Thymus (tissue), 11 donors: ENCODE results near the gene SMAD1. TPM values are rescaled to one million over a fixed set of nuclear protein-coding genes. Genes with fewer than 3 reads are reported as not detected.

Source experiments
- DNase-seq, 9 donors: peaks; one replicate each; pipeline ENCODE4 v3.0.0-alpha.2; 2013; ENCODE audit warnings: low spot score in 9 of 9, low read depth in 6 of 9, missing footprints in 1 of 9
- H3K27ac ChIP-seq, 2 donors: one replicate each; pipeline ENCODE4 v1.5.1; 2013; ENCODE audit warnings: control low read depth in 1 of 2, low read depth in 1 of 2, low read length in 1 of 2, mild to moderate bottlenecking in 1 of 2, moderate library complexity in 1 of 2
- H3K27me3 ChIP-seq, 2 donors: one replicate each; pipeline ENCODE4 v1.5.1; 2013; ENCODE audit warnings: low read length in 1 of 2; ENCODE audit not compliant: control insufficient read depth in 2 of 2, insufficient read depth in 1 of 2
- H3K36me3 ChIP-seq, 2 donors: one replicate each; pipeline ENCODE4 v1.5.1; 2013; ENCODE audit warnings: low read length in 1 of 2, mild to moderate bottlenecking in 1 of 2, moderate library complexity in 1 of 2; ENCODE audit not compliant: control insufficient read depth in 2 of 2, insufficient read depth in 2 of 2
- H3K4me1 ChIP-seq, 2 donors: one replicate each; pipeline ENCODE4 v1.5.1; 2013; ENCODE audit warnings: low read length in 2 of 2; ENCODE audit not compliant: control insufficient read depth in 2 of 2, insufficient read depth in 2 of 2
- H3K4me3 ChIP-seq, 2 donors: one replicate each; pipeline ENCODE4 v1.5.1; 2013; ENCODE audit warnings: low read length in 2 of 2, control low read depth in 1 of 2, mild to moderate bottlenecking in 1 of 2
- H3K9me3 ChIP-seq, 2 donors: one replicate each; pipeline ENCODE4 v1.5.1; 2013; ENCODE audit warnings: low read length in 1 of 2, mild to moderate bottlenecking in 1 of 2; ENCODE audit not compliant: control insufficient read depth in 2 of 2, insufficient read depth in 1 of 2
- WGBS: extraction: QIAGEN DNeasy Blood & Tissue Kit; methylation state at CpG from one replicate; pipeline ENCODE4 v1.1.7; 2013; 5-methylcytosine and 5-hydroxymethylcytosine counted together
- polyA plus RNA-seq: library from polyadenylated mRNA; stranded (reverse); fragments of 200-250 nt; gene quantifications from one replicate; pipeline ENCODE4 v1.2.3, GENCODE V29; 2013
- total RNA-seq: library from RNA; stranded (reverse); fragments of 120-200 nt; gene quantifications from one replicate; pipeline ENCODE4 v1.2.4, GENCODE V29; 2013
- donor health status: healthy.

SMAD1 gene
- total and polyA plus RNA-seq, 2 donors, result 6.8 to 23.5 TPM

DNA sequence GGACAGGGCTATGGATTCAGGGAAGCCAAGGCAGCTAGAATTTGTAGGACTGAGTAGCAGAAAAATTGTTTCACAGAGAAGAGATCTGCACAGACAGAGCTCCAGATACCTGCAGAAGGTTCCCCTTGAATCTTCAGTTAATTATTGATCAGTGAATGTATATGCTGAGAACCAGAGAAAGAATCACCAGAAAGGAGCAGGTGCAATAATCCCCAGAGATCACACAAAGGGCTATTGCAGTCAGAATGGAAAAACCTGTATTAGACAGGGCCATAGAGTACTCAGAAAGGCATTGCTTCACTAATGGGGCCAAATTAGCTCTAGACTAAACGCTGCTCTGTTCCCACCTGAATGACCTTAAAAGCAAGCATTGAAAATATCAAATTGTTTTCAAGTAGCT, 35.5 kb upstream of the SMAD1 start:
- H3K36me3 ChIP-seq, result no peaks in the 10 kb centered on the region
- no peak overlapping the region for H3K4me3 ChIP-seq
- no peaks in the 10 kb centered on the region for H3K27me3 ChIP-seq
- no peak overlapping the region for H3K27ac ChIP-seq
- no peaks in the 10 kb centered on the region for H3K4me1 ChIP-seq
- no peak for DNase-seq
- no peaks in the 10 kb centered on the region for H3K9me3 ChIP-seq
- WGBS, result 99% methylated on average over 1 of the region's 1 CpG

- Histone ChIP-seq H3K9me3 (no peaks in the 10 kb centered on the region), H3K4me1 (no peaks in the 10 kb centered on the region), H3K4me3 (no peak overlapping the region), H3K27me3 (no peaks in the 10 kb centered on the region), H3K27ac (no peak overlapping the region), H3K36me3 (no peaks in the 10 kb centered on the region)
- WGBS, result 96% methylated on average over 1 of the region's 1 CpG
- DNase-seq, result no peak
These were observed 29.8 kb upstream of the SMAD1 start for GRCh38 chr4:145451895-145452294.

GRCh38 chr4:145452447-145453162, 29.0 kb upstream of the SMAD1 start:
- H3K36me3 ChIP-seq, result no peaks in the 10 kb centered on the region
- 99% methylated on average over 5 of the region's 5 CpGs for WGBS
- H3K4me1 ChIP-seq, result no peaks in the 10 kb centered on the region
- H3K9me3 ChIP-seq, result no peaks in the 10 kb centered on the region
- no peak for DNase-seq
- H3K27ac ChIP-seq, result no peak overlapping the region
- H3K27me3 ChIP-seq, result no peaks in the 10 kb centered on the region
- no peak overlapping the region for H3K4me3 ChIP-seq

DNA sequence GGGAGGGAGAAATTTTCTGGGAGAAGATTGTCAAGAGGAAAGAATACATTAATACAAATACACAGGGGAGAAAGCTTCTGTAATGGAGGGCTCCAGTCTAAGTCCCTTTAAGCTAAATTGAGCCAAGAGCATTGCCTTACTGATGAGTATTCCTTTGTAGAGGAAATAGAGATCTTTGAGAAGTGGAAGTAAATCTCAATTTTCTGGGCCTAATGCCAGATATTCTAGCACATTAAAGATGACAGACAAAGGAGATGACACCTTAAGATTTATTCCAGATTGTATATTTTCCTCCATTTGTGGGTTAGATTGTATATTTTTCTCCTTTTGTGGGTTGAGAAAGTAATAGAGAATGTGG, 28.5 kb upstream of the SMAD1 start:
- Histone ChIP-seq H3K9me3 (no peaks in the 10 kb centered on the region), H3K27ac (no peak overlapping the region), H3K36me3 (no peaks in the 10 kb centered on the region), H3K4me1 (no peaks in the 10 kb centered on the region), H3K27me3 (no peaks in the 10 kb centered on the region), H3K4me3 (no peak overlapping the region)
- no peak for DNase-seq

GRCh38 chr4:145473203-145473602, 8.4 kb upstream of the SMAD1 start:
- no peak overlapping the region for H3K4me3 ChIP-seq
- H3K4me1 ChIP-seq, result no peaks in the 10 kb centered on the region
- H3K27me3 ChIP-seq, result no peaks in the 10 kb centered on the region
- WGBS, result 92% methylated on average over 4 of the region's 4 CpGs
- H3K27ac ChIP-seq, result no peak overlapping the region
- DNase-seq, result no peak
- H3K36me3 ChIP-seq, result no peaks in the 10 kb centered on the region
- peaks cover 3 to 9% of the 10 kb centered on the region in 2 donors for H3K9me3 ChIP-seq

DNA sequence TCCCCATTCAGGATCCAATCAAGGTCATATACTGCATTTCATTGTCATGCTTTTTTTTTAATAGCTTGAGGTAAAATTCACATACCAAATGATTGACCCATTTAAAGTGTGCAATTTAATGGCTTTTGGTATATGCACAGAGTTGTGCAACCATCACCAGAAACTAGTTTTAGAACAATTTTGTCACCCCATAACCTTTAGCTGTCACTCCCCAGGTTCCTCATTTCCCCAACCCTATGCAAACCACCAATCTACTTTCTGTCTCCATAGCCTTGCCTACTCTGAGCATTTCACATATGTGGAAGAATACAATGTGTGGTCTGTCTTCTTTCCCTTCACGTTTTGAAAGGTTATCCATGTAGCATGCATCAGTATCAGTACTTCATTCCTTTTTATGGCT, 1.4 kb upstream of the SMAD1 start:
- Histone ChIP-seq H3K9me3 (no peaks in the 10 kb centered on the region), H3K4me1 (peaks cover 0 to 14% of the 10 kb centered on the region in 2 donors), H3K4me3 (no peak overlapping the region), H3K36me3 (no peaks in the 10 kb centered on the region), H3K27me3 (no peaks in the 10 kb centered on the region), H3K27ac (no peak overlapping the region)
- 28% methylated on average over 1 of the region's 1 CpG for WGBS
- DNase-seq, result no peak

- H3K27me3 ChIP-seq, result no peaks in the 10 kb centered on the region
- peak overlapping the region; percentile 97 to 98 for H3K27ac ChIP-seq
- peaks cover 0 to 15% of the 10 kb centered on the region in 2 donors for H3K4me1 ChIP-seq
- H3K36me3 ChIP-seq, result no peaks in the 10 kb centered on the region
- under 1% methylated on average over 42 of the region's 42 CpGs for WGBS
- H3K9me3 ChIP-seq, result no peaks in the 10 kb centered on the region
- peak in 1 of 9 donors; percentile 16 for DNase-seq
- peak overlapping the region; percentile 71 to 96 for H3K4me3 ChIP-seq
These were observed 222 bp downstream of the SMAD1 start for GRCh38 chr4:145481942-145482208.

GRCh38 chr4:145482209-145483037, 770 bp downstream of the SMAD1 start:
- Histone ChIP-seq H3K36me3 (no peaks in the 10 kb centered on the region), H3K4me3 (peak overlapping the region; percentile 71 to 96), H3K27me3 (no peaks in the 10 kb centered on the region), H3K27ac (peak overlapping the region; percentile 97 to 98), H3K4me1 (peaks cover 2 to 19% of the 10 kb centered on the region in 2 donors), H3K9me3 (no peaks in the 10 kb centered on the region)
- WGBS, result under 1% methylated on average over 73 of the region's 73 CpGs
- DNase-seq, result peak; percentile 64 to 90 (median 78)

- H3K27ac ChIP-seq, result peak overlapping the region; percentile 97 to 98
These were observed 1.9 kb downstream of the SMAD1 start for GRCh38 chr4:145483514-145483913.

More at GRCh38 chr4:145483514-145483913, 1.9 kb downstream of the SMAD1 start:
- peaks cover 2 to 19% of the 10 kb centered on the region in 2 donors for H3K4me1 ChIP-seq
- no peaks in the 10 kb centered on the region for H3K27me3 ChIP-seq
- H3K36me3 ChIP-seq, result no peaks in the 10 kb centered on the region
- H3K4me3 ChIP-seq, result peak overlapping the region; percentile 71 to 96
- 55% methylated on average over 3 of the region's 3 CpGs for WGBS
- no peak for DNase-seq
- no peaks in the 10 kb centered on the region for H3K9me3 ChIP-seq
